ENCODE measurements around the gene ATP7A.

GRCh38 chrX:77936299-77936698 lies 25.8 kb downstream of the ATP7A start:
- no peak for TF ChIP-seq EZH2 (IDR thresholded peaks at IDR 0.05)
- TF ChIP-seq FOXP2 (optimal IDR thresholded peaks at IDR 0.05; ENCODE audit: control extremely low read depth, extremely low read length, insufficient read depth), result no peak
- no peak for TF ChIP-seq POLR2AphosphoS5 (IDR thresholded peaks at IDR 0.05; ENCODE audit: borderline replicate concordance, low read depth, low read length)
